ENCODE results near the gene ROR1. TPM values are rescaled to one million over a fixed set of nuclear protein-coding genes. Genes with fewer than 3 reads are reported as not detected.
"Not testable (repeated sequence)": the region's sequence is repeated elsewhere in the genome, so short reads cannot be mapped to it uniquely, and the experiment has no call there.

Gene ROR1
- total RNA-seq, 2 donors from 2014 or later = 5.7 to 14.7 TPM

DNA sequence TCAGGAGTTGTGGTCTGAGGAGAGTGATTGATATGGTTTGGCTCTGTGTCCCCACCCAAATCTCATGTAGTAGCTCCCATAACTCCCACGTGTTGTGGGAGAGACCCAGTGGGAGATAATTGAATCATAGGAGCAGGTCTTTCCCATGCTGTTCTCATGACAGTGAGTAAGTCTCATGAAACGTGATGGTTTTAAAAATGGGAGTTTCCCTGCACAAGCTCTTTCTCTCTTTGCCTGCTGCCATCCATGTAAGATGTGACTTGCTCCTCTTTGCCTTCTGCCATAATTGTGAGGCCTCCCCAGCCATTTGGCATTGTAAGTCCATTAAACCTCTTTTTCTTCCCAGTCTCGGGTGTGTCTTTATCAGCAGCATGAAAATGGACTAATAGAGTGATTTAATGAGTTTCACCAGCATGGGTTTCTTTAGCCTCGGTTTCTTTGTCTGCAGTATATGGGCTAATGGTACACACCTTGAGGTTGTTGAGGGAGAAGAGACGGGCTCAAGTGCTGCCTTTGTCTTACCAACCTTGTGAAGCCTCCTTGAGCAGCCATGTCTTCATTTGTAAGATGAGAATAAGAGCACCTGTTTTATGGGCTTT, 42.5 kb downstream of the ROR1 start:
- ATAC-seq; DNase-seq; intact Hi-C loops (cut with DNase I): not testable (repeated sequence)

DNA sequence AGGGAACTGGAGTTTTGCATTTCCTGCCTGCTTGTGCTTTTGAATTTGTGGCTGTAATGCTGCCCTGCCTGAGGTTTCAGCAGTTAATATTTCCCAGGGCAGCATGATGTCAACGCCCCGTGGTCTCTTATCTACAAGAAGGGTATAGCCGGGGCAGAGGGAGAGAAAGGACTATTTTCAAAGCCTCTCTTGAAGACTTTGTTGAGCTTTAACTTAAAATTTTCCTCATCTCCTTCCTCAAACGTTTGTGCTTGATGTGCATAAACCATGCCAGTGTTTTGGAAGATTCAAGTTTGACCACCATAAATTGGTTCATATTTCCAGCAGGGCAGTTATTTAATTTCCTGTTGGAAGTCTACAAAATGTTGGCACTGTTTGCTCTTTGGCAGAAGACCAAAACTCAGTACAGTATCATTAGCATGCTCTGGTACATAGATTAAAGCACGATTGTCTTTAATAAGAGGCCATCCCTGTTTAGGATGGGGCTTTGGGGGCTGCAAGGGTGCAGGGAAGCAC, 43.4 kb downstream of the ROR1 start:
- DNase-seq = no peak
- intact Hi-C loops (cut with DNase I) = no loop called here
- peak in 1 of 2 donors; percentile 35 for ATAC-seq

GRCh38 chr1:63817700-63818099, 43.9 kb downstream of the ROR1 start:
- no peak for ATAC-seq
- DNase-seq = no peak
- intact Hi-C loops (cut with DNase I) = no loop called here

- ATAC-seq (no peak), DNase-seq (no peak)
- intact Hi-C loops (cut with DNase I) = no loop called here
These were observed 44.9 kb downstream of the ROR1 start for GRCh38 chr1:63818567-63819325.

DNA sequence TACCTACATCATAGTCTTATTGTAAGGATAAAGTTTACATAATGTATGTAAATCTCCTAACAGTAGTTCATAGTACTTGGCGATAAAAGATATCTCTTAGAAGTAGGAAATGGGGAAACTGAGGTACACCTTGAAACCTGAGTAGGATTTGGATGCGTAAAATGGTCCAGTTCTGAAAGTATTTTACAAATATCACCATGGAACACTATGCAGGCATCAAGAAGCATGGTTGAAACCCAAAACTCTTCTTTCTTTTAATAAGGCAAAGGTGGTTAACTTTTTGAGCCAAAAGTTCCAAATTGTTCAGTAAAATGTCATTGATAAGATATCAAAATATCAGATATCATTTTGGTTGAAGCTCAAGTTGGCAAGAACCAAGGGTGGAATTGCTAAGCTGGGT, 46.0 kb downstream of the ROR1 start:
- DNase-seq (no peak), ATAC-seq (no peak)
- intact Hi-C loops (cut with DNase I) = no loop called here

DNA sequence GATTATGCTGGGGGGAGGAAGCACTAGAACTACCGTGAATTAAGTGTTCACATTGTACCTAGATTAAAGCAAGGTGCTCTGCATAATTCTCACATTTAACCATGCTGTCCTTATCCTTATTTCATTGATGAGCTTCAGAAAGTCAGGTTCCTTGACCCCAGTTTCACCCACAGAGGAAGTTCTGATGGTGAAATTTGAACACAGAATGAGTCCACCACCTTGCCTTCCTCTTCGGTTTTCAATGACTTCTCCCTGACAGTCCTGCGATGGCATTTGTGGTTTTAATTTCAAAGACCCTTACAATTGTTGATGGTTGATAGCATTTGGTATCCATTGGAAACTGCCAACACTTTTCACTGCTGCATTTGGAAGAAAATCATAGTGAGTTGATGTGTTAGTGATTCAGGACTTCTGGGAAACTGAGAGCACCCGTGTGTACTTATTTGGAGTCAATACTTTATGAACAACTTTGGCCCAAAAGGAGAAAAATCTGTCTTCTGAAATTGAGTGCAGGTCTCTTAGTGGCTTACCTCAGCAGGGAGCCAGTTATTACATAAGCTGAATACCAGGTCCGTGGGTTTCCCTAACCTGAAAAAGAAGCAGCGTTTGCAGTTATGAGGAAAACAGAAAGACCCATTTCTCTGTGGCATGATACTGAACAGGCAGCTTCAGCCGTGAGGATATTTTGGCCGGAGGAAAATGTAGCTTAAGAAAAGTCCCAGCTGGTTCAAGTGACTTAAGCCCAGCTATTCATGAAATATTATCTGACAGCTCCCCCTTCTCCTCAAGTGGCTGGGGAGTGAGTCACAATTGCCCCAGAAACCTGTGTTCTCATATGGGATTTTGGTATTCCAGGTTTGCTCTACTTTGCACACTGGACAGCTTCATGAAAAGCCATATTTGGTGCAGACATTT, 47.5 kb downstream of the ROR1 start:
- intact Hi-C loops (cut with DNase I) = no loop called here
- no peak for DNase-seq
- peak; percentile 63 to 72 for ATAC-seq

- ATAC-seq (no peak), DNase-seq (no peak)
- intact Hi-C loops (cut with DNase I) = no loop called here
These were observed 48.7 kb downstream of the ROR1 start for GRCh38 chr1:63822540-63822939.

DNA sequence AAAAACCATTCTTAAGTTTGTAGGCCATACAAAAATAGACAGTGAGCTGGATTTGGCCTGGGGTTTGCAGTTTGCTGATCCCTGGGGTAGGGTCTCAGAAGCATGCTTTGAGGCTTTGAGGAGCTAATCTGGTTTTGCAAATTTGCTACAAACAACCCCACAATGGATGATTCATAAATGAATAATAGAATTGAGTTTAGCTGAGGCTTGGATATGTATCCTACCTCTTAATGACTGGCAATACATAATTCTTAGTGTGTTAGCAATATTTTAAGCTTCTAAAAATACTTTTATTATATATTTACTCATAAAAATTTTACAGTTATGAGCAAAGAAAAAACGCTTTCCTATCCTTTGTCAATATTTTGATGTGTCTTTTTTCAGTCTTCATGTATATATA, 50.6 kb downstream of the ROR1 start:
- intact Hi-C loops (cut with DNase I) = no loop called here
- ATAC-seq = no peak
- no peak for DNase-seq

- intact Hi-C loops (cut with DNase I) = no loop called here
- DNase-seq = no peak
- ATAC-seq = no peak
These were observed 51.3 kb downstream of the ROR1 start for GRCh38 chr1:63825111-63825510.

DNA sequence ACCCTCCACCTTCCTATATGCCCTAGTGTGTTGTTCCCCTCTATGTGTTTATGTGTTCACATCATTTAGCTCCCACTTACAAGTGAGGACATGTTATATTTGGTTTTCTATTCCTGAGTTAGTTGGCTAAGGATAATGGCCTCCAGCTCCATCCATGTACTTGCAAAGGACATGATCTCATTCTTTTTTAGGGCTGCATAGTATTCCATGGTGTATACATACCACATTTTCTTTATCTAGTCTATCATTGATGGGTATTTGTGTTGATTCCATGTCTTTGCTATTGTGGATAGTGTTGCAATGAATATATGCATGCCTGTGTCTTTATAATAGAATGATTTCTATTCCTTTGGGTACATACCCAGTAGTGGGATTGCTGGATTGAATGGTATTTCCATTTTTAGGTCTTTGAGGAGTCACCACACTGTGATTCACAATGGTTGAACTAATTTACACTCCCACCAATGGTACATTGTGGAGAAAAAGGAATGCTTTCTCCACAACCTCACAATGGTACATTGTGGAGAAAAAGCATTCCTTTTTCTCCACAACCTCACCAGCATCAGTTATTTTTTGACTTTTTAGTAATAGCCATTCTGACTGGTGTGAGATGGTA, 52.5 kb downstream of the ROR1 start:
- DNase-seq; ATAC-seq; intact Hi-C loops (cut with DNase I): not testable (repeated sequence)

GRCh38 chr1:63827411-63828321, 53.8 kb downstream of the ROR1 start:
- DNase-seq (no peak), ATAC-seq (peak in 1 of 2 donors; percentile 50)
- intact Hi-C loops (cut with DNase I) = no loop called here

GRCh38 chr1:63828322-63829044, 54.7 kb downstream of the ROR1 start:
- intact Hi-C loops (cut with DNase I) = no loop called here
- DNase-seq = no peak
- peak in 1 of 2 donors; percentile 21 for ATAC-seq

GRCh38 chr1:63829349-63830327, 55.8 kb downstream of the ROR1 start:
- intact Hi-C loops (cut with DNase I) = no loop called here
- ATAC-seq (peak; percentile 43 to 79), DNase-seq (no peak)

DNA sequence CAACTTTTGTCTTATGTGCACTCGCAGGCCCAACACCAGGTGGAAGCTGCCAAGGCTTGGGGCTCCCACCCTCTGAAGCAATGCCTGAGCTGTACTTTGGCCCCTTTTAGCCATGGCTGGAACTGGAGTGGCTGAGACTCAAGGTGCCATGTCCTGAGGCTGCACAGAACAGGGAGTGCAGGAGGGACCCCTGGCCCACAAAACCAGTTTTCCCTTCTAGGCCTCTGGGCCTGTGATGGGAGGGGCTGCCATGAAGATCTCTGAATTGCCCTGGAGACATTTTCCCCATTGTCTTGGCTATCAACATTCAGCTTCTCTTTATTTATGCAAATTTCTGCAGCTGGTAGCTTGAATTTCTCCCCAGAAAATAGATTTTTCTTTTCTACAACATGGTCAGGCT, 57.6 kb downstream of the ROR1 start:
- DNase-seq = no peak
- ATAC-seq = no peak
- intact Hi-C loops (cut with DNase I) = no loop called here

DNA sequence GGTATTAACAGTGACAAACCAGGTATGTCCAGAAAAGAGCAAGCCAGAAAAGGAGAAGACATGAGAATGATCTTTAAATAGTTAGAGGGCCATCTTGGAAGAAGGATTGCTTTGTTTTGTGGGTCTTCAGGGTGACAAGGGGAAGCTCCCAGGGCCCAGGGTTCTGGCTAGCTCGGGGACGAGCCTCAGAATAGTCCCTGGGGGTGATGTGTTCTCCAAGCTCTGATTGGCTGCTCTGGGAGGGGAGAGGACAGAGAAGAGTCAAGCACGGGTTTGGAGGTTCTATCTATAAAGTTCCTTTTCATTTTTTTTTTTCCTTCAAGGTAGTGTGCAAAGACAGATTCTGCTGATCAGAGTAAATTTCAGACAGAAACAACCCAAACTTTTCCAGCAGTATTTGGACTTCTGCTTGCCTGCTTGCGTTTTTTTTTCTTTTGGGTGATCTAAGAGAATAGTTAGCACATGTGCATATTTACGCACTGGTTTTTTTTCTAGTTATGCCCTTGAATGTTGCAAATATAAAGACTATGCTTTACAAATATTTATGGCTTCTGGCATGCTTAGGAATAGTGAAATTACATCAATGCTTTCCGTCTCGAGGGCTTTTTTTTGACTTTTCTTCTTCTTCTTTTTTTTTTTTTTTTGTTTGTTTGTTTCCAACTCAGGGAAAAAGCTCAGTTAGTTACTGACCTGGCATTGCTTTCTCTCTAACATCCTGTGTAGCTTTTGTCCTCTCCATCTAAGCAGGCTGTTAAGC, 59.7 kb downstream of the ROR1 start:
- intact Hi-C loops (cut with DNase I) = no loop called here
- DNase-seq = no peak
- ATAC-seq = no peak

- no peak for DNase-seq
- intact Hi-C loops (cut with DNase I) = no loop called here
- ATAC-seq = no peak
These were observed 61.3 kb downstream of the ROR1 start for GRCh38 chr1:63835128-63835527.
